Gastroesophageal sphincter (tissue), 3 donors: ENCODE data around the gene EEF1AKMT3.

Source experiments
- CTCF ChIP-seq, 4 experiments: fragments of 200-600 bp in 2 of 4; fragments of 450-650 bp in 2 of 4; sonication (generic) in 1 of 4; IDR thresholded peaks; one replicate each; pipeline ENCODE4 v1.5.1; 2017 to 2019; ENCODE audit warnings: antibody characterized with exemption in 4 of 4, mild to moderate bottlenecking in 2 of 4, moderate library complexity in 2 of 4
- EP300 ChIP-seq: sonication (generic); formaldehyde crosslinking; IDR thresholded peaks from one replicate; pipeline ENCODE4 v1.6.1; 2017; ENCODE audit warnings: antibody characterized with exemption, mild to moderate bottlenecking
- POLR2A ChIP-seq, 2 donors: fragments of 450-650 bp; IDR thresholded peaks; one replicate each; pipeline ENCODE4 v1.6.1; 2017; ENCODE audit warnings: antibody characterized with exemption in 2 of 2, mild to moderate bottlenecking in 2 of 2, moderate library complexity in 1 of 2

- no peak for TF ChIP-seq CTCF (IDR thresholded peaks at IDR 0.05)
- no peak for TF ChIP-seq POLR2A (IDR thresholded peaks at IDR 0.05)
- no peak for TF ChIP-seq EP300
Observed at GRCh38 chr12:57729321-57729844, 43.0 kb upstream of the EEF1AKMT3 start.
